ENCODE data around the gene BICC1.

The BICC1 gene

DNA sequence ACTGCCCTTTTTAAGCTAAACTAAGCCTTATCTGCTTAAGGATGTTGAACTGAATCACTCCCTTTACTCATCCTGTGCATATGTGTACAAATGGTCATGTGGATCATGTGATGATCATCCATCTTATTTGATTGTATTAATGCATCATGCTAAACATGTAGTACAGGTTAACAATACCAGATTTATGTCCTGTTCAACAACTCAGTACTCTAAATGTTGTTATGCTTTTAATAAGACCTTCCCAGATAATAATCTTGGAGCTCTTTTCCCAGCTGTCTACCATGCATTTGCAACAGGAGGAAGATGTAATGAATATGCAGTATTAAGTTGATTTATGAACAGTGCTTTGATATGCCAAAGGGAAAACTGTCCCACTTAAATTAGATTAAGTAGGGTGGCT lies 318.0 kb downstream of the BICC1 start:
- Histone ChIP-seq H3K27me3 (no peaks in the 10 kb centered on the region), H3K9me3 (no peaks in the 10 kb centered on the region), H3K4me1 (peaks cover 15% of the 10 kb centered on the region), H3K36me3 (no peaks in the 10 kb centered on the region), H3K4me3 (ENCODE audit: low read depth, low read length) (no peak overlapping the region)
- TF ChIP-seq, protein P1, sequence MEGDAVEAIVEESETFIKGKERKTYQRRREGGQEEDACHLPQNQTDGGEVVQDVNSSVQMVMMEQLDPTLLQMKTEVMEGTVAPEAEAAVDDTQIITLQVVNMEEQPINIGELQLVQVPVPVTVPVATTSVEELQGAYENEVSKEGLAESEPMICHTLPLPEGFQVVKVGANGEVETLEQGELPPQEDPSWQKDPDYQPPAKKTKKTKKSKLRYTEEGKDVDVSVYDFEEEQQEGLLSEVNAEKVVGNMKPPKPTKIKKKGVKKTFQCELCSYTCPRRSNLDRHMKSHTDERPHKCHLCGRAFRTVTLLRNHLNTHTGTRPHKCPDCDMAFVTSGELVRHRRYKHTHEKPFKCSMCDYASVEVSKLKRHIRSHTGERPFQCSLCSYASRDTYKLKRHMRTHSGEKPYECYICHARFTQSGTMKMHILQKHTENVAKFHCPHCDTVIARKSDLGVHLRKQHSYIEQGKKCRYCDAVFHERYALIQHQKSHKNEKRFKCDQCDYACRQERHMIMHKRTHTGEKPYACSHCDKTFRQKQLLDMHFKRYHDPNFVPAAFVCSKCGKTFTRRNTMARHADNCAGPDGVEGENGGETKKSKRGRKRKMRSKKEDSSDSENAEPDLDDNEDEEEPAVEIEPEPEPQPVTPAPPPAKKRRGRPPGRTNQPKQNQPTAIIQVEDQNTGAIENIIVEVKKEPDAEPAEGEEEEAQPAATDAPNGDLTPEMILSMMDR (IDR thresholded peaks at IDR 0.05; ENCODE audit: low read depth, low read length) = no peak
- no peak for DNase-seq

DNA sequence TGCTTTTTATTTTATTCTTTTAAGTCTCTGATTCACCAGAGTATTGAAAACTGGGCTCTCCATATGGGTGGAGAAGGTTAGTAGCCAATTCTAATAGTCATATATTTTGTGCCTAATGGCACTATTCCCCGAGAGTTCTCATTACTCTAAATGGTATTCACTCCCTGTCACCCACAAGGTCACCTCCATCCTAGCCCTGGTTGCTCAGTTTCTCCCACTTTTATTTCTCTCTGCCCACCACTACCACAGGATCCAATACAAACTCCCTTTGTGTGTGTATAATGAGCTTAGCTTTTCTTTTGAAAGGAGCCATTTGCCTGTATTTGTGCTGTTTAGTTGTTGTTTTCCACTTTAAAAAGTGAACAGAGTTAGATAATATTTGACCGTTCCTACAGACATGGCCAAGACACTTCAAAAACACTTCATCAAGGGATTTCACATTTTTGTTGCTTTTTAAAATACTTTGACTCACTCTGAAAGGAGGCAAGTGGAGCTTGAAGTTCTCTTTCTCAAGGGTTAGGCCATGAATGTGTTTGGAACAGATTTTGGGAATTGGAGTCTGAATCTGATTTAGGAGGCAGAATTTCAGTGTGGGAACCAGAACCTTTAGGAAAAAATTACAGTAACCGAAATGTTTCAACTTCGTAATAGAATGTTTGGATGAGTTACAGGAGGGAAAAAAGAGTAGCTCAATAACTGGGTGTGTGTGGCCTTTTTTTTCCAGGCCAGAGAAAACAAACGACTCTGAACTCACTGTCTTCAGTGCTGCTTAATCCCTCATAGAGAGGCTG lies 321.3 kb downstream of the BICC1 start:
- no peak overlapping the region for H3K4me3 ChIP-seq (ENCODE audit: low read depth, low read length)
- TF ChIP-seq, protein P1 (IDR thresholded peaks at IDR 0.05; ENCODE audit: low read depth, low read length) = no peak
- no peaks in the 10 kb centered on the region for H3K27me3 ChIP-seq
- peaks cover 15% of the 10 kb centered on the region for H3K4me1 ChIP-seq
- H3K9me3 ChIP-seq = no peaks in the 10 kb centered on the region
- H3K36me3 ChIP-seq = no peaks in the 10 kb centered on the region
- no peak for DNase-seq

DNA sequence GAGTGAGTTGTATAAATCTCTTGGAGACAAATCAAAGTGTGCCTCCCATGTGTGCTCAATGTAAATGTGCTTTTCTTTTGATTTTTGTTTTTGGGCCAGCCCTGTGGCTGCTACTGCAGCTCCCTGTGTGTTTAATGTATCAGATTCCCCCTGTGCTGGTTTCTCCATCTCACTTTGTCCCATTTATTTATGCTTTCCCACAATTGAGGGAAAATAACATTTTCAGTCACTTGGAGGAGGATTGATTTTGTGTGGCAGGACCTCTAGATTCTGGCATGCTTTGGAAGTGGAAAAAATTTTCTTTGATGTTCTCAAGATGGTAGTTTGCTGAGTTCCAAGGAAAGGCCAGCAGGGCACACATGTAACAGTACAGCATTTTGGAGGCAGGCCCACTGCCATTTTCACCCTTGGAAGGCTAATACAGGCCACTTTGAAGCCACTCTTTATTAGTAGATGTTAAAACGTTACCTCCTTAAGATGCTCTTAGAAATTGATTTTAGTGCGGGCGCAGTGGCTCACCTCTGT lies 323.6 kb downstream of the BICC1 start:
- Histone ChIP-seq H3K9me3 (no peaks in the 10 kb centered on the region), H3K4me3 (ENCODE audit: low read depth, low read length) (no peak overlapping the region), H3K27me3 (no peaks in the 10 kb centered on the region), H3K36me3 (no peaks in the 10 kb centered on the region), H3K4me1 (peaks cover 4% of the 10 kb centered on the region)
- TF ChIP-seq, protein P1 (IDR thresholded peaks at IDR 0.05; ENCODE audit: low read depth, low read length) = no peak
- no peak for DNase-seq

DNA sequence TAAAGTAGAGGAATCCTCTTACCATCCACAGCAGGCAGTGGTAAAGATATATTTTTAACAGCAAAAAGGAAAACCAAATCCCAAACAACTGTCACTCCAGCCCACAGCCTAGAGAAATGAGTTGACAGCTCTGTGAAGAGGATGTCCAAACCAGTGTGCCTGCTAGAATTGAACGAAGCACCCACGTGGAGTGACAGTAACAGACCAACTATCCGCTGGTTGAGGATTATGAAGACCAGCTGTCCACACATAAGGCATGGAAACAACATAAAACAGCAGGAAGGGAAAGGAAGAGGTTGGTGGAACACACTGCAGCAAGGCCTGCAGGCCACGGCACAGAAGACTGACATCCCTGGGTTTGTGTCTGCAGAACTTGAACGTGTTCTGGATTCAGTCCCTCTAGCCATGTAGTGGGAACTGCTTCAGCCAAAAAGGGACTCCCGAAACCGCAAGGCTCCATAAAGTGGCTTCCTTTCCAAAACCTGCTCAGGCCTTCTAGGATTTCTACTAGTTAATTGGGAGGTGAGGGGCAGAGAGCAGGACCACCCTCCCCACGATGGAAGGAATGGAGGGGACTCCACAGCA lies 324.4 kb downstream of the BICC1 start:
- no peak overlapping the region for H3K4me3 ChIP-seq (ENCODE audit: low read depth, low read length)
- no peak for DNase-seq
- TF ChIP-seq, protein P1 (IDR thresholded peaks at IDR 0.05; ENCODE audit: low read depth, low read length) = no peak
- no peaks in the 10 kb centered on the region for H3K4me1 ChIP-seq
- no peaks in the 10 kb centered on the region for H3K27me3 ChIP-seq
- H3K36me3 ChIP-seq = no peaks in the 10 kb centered on the region
- no peaks in the 10 kb centered on the region for H3K9me3 ChIP-seq

DNA sequence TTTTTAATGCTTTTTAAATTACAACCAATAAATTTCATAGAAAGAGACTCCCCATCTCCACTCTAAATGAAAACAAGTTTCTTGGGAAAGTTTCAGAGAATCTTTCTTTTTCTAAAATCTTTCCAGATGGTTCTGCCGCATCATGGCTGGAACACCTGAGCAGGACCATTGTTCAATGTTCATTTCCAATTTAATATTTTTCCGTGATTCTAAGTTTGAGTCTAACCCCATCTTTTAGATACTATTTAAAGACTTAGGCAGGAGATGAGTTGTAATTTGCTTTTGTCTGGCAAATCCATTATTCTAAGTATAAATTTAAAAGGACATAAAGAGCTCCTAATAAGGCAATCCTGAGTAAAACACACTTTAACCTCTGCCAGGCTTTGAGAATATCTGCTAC lies 325.2 kb downstream of the BICC1 start:
- no peak for DNase-seq
- H3K9me3 ChIP-seq = no peaks in the 10 kb centered on the region
- TF ChIP-seq, protein P1 (IDR thresholded peaks at IDR 0.05; ENCODE audit: low read depth, low read length) = no peak

More for the DNA sequence above, 325.2 kb downstream of the BICC1 start:
- no peaks in the 10 kb centered on the region for H3K27me3 ChIP-seq
- H3K4me1 ChIP-seq = no peaks in the 10 kb centered on the region
- no peaks in the 10 kb centered on the region for H3K36me3 ChIP-seq
- H3K4me3 ChIP-seq (ENCODE audit: low read depth, low read length) = no peak overlapping the region
